ENCODE measurements around the gene GOLGA8M. TPM values are rescaled to one million over a fixed set of nuclear protein-coding genes. Genes with fewer than 3 reads are reported as not detected.
"Not testable (repeated sequence)": the region's sequence is repeated elsewhere in the genome, so short reads cannot be mapped to it uniquely, and the experiment has no call there.

GOLGA8M gene
- total RNA-seq, 1 experiment from 2014 or later: not detected

DNA sequence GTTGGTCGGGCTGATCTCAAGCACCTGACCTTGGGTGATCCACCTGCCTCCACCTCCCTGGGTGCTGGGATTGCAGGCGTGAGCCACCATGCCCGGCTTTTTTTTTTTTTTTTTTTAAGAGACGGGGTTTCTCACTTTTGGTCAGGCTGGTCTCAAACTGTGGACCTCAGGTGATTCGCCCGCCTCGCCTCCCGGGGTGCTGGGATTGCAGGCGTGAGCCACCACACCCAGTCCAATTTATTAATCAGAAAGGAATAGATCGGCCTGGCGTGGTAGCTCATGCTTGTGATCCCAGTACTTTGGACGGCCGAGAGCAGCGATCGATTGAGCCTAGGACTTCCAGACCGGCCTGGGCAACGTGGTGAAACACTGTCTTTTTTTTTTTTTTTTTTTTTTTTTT lies 13.9 kb upstream of the GOLGA8M start:
- H3K4me1 Mint-ChIP-seq (ENCODE audit: low read depth, unreplicated experiment): no peaks in the 10 kb centered on the region
- DNase-seq: no peak
- CTCF ChIA-PET: no interaction called here
- no peak overlapping the region for H3K27ac Mint-ChIP-seq (ENCODE audit: unreplicated experiment)
- H3K27me3 Mint-ChIP-seq (ENCODE audit: unreplicated experiment): no peaks in the 10 kb centered on the region
- H3K36me3 Mint-ChIP-seq (ENCODE audit: insufficient read depth, unreplicated experiment): no peaks in the 10 kb centered on the region
- intact Hi-C loops (cut with micrococcal nuclease; ENCODE audit: unreplicated experiment): no loop called here
- TF ChIP-seq, protein P1, sequence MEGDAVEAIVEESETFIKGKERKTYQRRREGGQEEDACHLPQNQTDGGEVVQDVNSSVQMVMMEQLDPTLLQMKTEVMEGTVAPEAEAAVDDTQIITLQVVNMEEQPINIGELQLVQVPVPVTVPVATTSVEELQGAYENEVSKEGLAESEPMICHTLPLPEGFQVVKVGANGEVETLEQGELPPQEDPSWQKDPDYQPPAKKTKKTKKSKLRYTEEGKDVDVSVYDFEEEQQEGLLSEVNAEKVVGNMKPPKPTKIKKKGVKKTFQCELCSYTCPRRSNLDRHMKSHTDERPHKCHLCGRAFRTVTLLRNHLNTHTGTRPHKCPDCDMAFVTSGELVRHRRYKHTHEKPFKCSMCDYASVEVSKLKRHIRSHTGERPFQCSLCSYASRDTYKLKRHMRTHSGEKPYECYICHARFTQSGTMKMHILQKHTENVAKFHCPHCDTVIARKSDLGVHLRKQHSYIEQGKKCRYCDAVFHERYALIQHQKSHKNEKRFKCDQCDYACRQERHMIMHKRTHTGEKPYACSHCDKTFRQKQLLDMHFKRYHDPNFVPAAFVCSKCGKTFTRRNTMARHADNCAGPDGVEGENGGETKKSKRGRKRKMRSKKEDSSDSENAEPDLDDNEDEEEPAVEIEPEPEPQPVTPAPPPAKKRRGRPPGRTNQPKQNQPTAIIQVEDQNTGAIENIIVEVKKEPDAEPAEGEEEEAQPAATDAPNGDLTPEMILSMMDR (IDR thresholded peaks at IDR 0.05; ENCODE audit: unreplicated experiment): no peak
- no peak overlapping the region for H3K4me3 Mint-ChIP-seq (ENCODE audit: low read depth, unreplicated experiment)
- no peaks in the 10 kb centered on the region for H3K9me3 Mint-ChIP-seq (ENCODE audit: low read depth, unreplicated experiment)
- no TSS peak for BruUV-seq (replicated peaks)

DNA sequence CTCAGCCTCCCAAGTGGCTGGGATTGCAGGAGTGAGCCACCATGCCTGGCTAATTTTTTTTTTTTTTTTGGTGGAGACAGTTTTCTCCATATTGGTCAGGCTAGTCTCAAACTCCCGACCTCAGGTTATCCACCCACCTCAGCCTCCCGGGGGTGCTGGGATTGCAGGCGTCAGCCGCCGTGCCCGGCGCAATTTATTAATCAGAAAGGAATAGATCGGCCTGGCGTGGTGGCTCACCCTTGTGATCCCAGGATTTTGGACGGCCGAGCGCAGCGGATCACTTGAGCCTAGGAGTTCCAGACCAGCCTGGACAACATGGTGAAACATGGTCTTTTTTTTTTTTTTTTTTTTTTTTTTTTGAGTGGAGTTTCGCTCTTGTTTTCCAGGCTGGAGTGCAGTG lies 13.3 kb upstream of the GOLGA8M start:
- BruUV-seq (replicated peaks): no TSS peak
- Mint-ChIP-seq H3K4me3 (ENCODE audit: low read depth, unreplicated experiment) (no peak overlapping the region), H3K36me3 (ENCODE audit: insufficient read depth, unreplicated experiment) (no peaks in the 10 kb centered on the region), H3K4me1 (ENCODE audit: low read depth, unreplicated experiment) (no peaks in the 10 kb centered on the region), H3K9me3 (ENCODE audit: low read depth, unreplicated experiment) (no peaks in the 10 kb centered on the region), H3K27ac (ENCODE audit: unreplicated experiment) (no peak overlapping the region), H3K27me3 (ENCODE audit: unreplicated experiment) (no peaks in the 10 kb centered on the region)
- CTCF ChIA-PET: no interaction called here
- TF ChIP-seq, protein P1 (IDR thresholded peaks at IDR 0.05; ENCODE audit: unreplicated experiment): no peak
- DNase-seq: no peak
- intact Hi-C loops (cut with micrococcal nuclease; ENCODE audit: unreplicated experiment): no loop called here

DNA sequence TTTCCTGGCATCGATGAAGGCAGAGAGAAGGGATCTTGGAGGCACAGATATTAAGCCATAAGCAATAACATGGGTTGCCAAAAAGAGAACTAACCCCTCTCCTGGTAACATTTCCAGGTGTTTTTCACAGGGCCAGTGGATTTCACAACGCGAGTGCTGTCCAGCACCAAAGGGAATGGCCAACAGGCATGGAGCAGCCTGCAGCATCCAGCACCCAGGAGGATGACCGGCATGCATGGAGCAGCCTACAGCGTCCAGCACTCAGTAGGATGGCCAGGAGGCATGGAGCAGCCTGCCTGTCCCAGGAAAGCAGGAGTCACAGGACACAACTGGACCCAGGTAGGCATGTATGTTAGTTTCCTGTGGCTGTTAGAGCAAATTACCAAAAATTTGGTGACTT lies 11.8 kb upstream of the GOLGA8M start:
- intact Hi-C loops (cut with micrococcal nuclease; ENCODE audit: unreplicated experiment); BruUV-seq (replicated peaks); H3K36me3 Mint-ChIP-seq (ENCODE audit: insufficient read depth, unreplicated experiment); H3K9me3 Mint-ChIP-seq (ENCODE audit: low read depth, unreplicated experiment); DNase-seq; H3K4me3 Mint-ChIP-seq (ENCODE audit: low read depth, unreplicated experiment); H3K27me3 Mint-ChIP-seq (ENCODE audit: unreplicated experiment); H3K4me1 Mint-ChIP-seq (ENCODE audit: low read depth, unreplicated experiment); H3K27ac Mint-ChIP-seq (ENCODE audit: unreplicated experiment); CTCF ChIA-PET: not testable (repeated sequence)

DNA sequence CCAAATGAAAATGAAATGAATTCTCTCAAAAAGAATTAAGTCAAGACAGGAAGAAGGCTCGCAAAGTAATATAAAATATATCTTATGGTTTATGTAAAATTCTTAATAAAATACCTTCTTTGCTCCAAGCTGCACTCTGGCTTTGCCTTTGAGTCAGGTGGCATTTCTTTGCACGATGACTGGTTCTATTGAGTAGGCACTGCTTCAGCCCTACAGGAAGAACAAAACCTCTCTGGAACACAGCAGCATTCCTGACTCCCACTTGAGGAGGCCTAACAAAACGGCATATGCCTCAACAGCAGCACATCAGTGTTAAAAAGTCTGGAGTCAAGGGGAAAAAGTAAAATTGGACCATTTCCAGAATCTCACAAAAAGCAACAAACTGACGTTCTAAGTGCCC lies 7.4 kb upstream of the GOLGA8M start:
- intact Hi-C loops (cut with micrococcal nuclease; ENCODE audit: unreplicated experiment); H3K9me3 Mint-ChIP-seq (ENCODE audit: low read depth, unreplicated experiment); CTCF ChIA-PET; BruUV-seq (replicated peaks); H3K36me3 Mint-ChIP-seq (ENCODE audit: insufficient read depth, unreplicated experiment); H3K27me3 Mint-ChIP-seq (ENCODE audit: unreplicated experiment); DNase-seq; H3K4me3 Mint-ChIP-seq (ENCODE audit: low read depth, unreplicated experiment); H3K4me1 Mint-ChIP-seq (ENCODE audit: low read depth, unreplicated experiment); H3K27ac Mint-ChIP-seq (ENCODE audit: unreplicated experiment): not testable (repeated sequence)

DNA sequence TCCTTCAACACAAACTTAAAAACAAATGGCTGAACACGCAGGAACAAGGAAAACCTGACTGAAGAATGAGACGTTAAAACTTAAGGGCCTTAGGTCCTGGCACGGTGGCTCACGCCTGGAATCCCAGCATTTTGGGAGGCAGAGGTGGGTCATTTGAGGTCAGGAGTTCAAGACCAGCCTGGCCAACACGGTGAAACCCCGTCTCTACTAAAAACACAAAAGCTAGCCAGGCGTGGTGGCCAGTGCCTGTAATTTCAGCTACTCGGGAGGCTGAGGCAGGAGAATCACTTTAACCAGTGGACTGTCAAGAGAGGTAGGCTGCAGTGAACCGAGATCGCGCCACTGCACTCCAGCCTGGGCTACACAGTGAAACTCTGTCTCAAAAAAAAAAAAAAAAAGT lies 6.4 kb upstream of the GOLGA8M start:
- H3K4me1 Mint-ChIP-seq (ENCODE audit: low read depth, unreplicated experiment); BruUV-seq (replicated peaks); H3K27ac Mint-ChIP-seq (ENCODE audit: unreplicated experiment); intact Hi-C loops (cut with micrococcal nuclease; ENCODE audit: unreplicated experiment); H3K27me3 Mint-ChIP-seq (ENCODE audit: unreplicated experiment); H3K9me3 Mint-ChIP-seq (ENCODE audit: low read depth, unreplicated experiment); H3K4me3 Mint-ChIP-seq (ENCODE audit: low read depth, unreplicated experiment); CTCF ChIA-PET; H3K36me3 Mint-ChIP-seq (ENCODE audit: insufficient read depth, unreplicated experiment); DNase-seq: not testable (repeated sequence)

DNA sequence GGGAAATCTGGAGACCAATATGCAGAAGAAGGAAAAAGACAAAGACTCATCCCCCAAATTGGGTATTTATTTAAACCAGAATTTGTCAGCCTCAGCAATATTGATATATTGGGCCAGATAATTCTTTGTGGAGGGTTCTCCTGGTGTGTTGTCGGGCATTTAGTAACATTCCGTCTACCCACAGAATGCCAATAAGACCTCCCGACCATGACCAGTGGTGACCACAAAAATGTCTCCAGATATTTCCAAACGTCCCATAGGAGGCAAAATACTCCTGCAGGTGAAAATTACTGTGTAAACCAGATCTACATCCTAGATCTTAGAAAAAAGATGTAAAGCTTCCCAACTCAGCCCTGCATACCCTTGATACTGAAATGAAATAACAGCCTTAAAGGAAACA lies 2.0 kb upstream of the GOLGA8M start:
- H3K36me3 Mint-ChIP-seq (ENCODE audit: insufficient read depth, unreplicated experiment); H3K27ac Mint-ChIP-seq (ENCODE audit: unreplicated experiment); CTCF ChIA-PET: not testable (repeated sequence)

DNA sequence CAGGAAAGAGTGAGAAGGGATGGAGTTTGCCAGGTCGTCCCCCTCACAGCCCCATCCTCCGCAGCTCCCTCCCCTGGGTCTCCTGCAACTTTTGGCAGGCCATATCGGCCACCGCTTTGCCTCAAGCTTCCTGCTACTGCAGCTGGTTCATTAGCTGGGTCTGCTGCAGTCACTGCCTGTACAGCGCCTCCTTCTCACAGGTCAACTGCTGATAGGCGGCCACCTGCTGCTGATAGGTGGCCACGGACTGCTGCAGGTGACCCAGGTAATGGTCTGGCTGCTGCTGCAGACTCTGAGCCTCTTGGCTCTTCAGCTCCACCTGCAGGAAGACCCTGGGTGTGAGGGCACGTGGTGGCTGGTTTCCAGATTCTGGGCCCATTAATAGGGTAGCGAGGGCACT lies 8.3 kb downstream of the GOLGA8M start:
- H3K9me3 Mint-ChIP-seq (ENCODE audit: low read depth, unreplicated experiment); intact Hi-C loops (cut with micrococcal nuclease; ENCODE audit: unreplicated experiment); H3K4me1 Mint-ChIP-seq (ENCODE audit: low read depth, unreplicated experiment); H3K4me3 Mint-ChIP-seq (ENCODE audit: low read depth, unreplicated experiment); BruUV-seq (replicated peaks); DNase-seq; CTCF ChIA-PET; H3K27me3 Mint-ChIP-seq (ENCODE audit: unreplicated experiment); H3K27ac Mint-ChIP-seq (ENCODE audit: unreplicated experiment); H3K36me3 Mint-ChIP-seq (ENCODE audit: insufficient read depth, unreplicated experiment): not testable (repeated sequence)

More for the DNA sequence above, 2.0 kb upstream of the GOLGA8M start:
- H3K27me3 Mint-ChIP-seq (ENCODE audit: unreplicated experiment); H3K9me3 Mint-ChIP-seq (ENCODE audit: low read depth, unreplicated experiment); DNase-seq; H3K4me3 Mint-ChIP-seq (ENCODE audit: low read depth, unreplicated experiment); BruUV-seq (replicated peaks); intact Hi-C loops (cut with micrococcal nuclease; ENCODE audit: unreplicated experiment); H3K4me1 Mint-ChIP-seq (ENCODE audit: low read depth, unreplicated experiment): not testable (repeated sequence)

DNA sequence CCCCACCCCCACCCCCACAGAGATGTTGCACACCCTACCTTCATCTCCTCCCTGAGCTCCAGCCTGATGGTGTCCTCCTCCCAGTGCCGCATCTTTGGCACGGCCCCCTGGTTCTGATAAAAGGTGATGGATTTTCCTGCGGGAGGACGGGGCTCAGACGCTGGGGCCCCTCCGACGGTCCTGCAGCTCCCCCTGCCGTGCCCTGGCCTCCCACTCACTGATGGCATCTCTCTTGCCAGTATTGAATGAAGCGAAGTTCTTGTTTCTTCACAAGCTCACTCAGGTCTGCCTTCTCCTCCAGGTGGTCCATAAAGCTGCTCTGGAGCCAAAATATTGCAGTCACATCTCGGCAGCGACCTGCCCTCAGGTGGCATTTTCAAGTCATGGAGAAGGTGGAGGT lies 9.8 kb downstream of the GOLGA8M start:
- DNase-seq; H3K9me3 Mint-ChIP-seq (ENCODE audit: low read depth, unreplicated experiment); CTCF ChIA-PET; H3K4me3 Mint-ChIP-seq (ENCODE audit: low read depth, unreplicated experiment); H3K4me1 Mint-ChIP-seq (ENCODE audit: low read depth, unreplicated experiment); H3K36me3 Mint-ChIP-seq (ENCODE audit: insufficient read depth, unreplicated experiment); BruUV-seq (replicated peaks); H3K27me3 Mint-ChIP-seq (ENCODE audit: unreplicated experiment); H3K27ac Mint-ChIP-seq (ENCODE audit: unreplicated experiment); intact Hi-C loops (cut with micrococcal nuclease; ENCODE audit: unreplicated experiment): not testable (repeated sequence)

DNA sequence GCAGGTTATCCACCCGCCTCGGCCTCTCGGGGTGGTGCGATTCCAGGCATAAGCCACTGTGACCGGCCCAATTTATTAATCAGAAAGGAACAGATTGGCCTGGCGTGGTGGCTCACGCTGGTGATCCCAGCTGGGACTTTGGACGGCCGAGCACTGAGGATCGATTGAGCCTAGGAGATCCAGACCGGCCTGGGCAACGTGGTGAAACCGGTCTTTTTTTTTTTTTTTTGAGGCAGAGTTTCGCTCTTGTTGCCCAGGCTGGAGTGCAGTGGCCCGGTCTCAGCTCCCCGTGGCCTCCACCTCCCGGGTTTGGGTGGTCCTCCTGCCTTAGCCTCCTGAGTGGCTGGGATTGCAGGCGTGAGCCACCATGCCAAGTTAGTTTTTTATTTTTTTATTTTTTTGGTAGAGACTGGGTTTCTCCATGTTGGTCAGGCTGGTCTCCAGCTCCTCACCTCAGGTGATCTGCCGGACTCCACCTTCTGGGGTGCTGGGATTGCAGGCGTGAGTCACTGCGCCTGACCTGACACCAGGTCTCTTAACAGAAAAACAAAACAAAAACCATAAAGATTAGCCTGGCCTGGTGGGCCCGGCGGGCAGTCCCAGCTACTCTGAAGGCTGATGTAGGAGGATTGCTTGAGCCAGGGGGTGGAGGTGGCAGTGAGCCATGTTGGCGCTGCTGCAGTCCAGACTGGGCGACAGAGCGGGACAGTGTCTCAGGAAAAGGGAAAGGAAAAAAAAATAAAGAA lies 18.0 kb downstream of the GOLGA8M start:
- H3K4me3 Mint-ChIP-seq (ENCODE audit: low read depth, unreplicated experiment); BruUV-seq (replicated peaks); H3K9me3 Mint-ChIP-seq (ENCODE audit: low read depth, unreplicated experiment); DNase-seq; H3K36me3 Mint-ChIP-seq (ENCODE audit: insufficient read depth, unreplicated experiment); intact Hi-C loops (cut with micrococcal nuclease; ENCODE audit: unreplicated experiment); H3K4me1 Mint-ChIP-seq (ENCODE audit: low read depth, unreplicated experiment); H3K27ac Mint-ChIP-seq (ENCODE audit: unreplicated experiment); CTCF ChIA-PET; H3K27me3 Mint-ChIP-seq (ENCODE audit: unreplicated experiment): not testable (repeated sequence)

Data from Calu3 (cell line).